ENCODE results near the gene BLACAT1. TPM values are rescaled to one million over a fixed set of nuclear protein-coding genes. Genes with fewer than 3 reads are reported as not detected.

The BLACAT1 gene
- total and polyA plus RNA-seq, 2 of the 8 experiments (the other 6 are each of a cell fraction or from before 2014, with no cell fraction given): 3.5 to 10.5 TPM

- TF ChIP-seq, protein P1, sequence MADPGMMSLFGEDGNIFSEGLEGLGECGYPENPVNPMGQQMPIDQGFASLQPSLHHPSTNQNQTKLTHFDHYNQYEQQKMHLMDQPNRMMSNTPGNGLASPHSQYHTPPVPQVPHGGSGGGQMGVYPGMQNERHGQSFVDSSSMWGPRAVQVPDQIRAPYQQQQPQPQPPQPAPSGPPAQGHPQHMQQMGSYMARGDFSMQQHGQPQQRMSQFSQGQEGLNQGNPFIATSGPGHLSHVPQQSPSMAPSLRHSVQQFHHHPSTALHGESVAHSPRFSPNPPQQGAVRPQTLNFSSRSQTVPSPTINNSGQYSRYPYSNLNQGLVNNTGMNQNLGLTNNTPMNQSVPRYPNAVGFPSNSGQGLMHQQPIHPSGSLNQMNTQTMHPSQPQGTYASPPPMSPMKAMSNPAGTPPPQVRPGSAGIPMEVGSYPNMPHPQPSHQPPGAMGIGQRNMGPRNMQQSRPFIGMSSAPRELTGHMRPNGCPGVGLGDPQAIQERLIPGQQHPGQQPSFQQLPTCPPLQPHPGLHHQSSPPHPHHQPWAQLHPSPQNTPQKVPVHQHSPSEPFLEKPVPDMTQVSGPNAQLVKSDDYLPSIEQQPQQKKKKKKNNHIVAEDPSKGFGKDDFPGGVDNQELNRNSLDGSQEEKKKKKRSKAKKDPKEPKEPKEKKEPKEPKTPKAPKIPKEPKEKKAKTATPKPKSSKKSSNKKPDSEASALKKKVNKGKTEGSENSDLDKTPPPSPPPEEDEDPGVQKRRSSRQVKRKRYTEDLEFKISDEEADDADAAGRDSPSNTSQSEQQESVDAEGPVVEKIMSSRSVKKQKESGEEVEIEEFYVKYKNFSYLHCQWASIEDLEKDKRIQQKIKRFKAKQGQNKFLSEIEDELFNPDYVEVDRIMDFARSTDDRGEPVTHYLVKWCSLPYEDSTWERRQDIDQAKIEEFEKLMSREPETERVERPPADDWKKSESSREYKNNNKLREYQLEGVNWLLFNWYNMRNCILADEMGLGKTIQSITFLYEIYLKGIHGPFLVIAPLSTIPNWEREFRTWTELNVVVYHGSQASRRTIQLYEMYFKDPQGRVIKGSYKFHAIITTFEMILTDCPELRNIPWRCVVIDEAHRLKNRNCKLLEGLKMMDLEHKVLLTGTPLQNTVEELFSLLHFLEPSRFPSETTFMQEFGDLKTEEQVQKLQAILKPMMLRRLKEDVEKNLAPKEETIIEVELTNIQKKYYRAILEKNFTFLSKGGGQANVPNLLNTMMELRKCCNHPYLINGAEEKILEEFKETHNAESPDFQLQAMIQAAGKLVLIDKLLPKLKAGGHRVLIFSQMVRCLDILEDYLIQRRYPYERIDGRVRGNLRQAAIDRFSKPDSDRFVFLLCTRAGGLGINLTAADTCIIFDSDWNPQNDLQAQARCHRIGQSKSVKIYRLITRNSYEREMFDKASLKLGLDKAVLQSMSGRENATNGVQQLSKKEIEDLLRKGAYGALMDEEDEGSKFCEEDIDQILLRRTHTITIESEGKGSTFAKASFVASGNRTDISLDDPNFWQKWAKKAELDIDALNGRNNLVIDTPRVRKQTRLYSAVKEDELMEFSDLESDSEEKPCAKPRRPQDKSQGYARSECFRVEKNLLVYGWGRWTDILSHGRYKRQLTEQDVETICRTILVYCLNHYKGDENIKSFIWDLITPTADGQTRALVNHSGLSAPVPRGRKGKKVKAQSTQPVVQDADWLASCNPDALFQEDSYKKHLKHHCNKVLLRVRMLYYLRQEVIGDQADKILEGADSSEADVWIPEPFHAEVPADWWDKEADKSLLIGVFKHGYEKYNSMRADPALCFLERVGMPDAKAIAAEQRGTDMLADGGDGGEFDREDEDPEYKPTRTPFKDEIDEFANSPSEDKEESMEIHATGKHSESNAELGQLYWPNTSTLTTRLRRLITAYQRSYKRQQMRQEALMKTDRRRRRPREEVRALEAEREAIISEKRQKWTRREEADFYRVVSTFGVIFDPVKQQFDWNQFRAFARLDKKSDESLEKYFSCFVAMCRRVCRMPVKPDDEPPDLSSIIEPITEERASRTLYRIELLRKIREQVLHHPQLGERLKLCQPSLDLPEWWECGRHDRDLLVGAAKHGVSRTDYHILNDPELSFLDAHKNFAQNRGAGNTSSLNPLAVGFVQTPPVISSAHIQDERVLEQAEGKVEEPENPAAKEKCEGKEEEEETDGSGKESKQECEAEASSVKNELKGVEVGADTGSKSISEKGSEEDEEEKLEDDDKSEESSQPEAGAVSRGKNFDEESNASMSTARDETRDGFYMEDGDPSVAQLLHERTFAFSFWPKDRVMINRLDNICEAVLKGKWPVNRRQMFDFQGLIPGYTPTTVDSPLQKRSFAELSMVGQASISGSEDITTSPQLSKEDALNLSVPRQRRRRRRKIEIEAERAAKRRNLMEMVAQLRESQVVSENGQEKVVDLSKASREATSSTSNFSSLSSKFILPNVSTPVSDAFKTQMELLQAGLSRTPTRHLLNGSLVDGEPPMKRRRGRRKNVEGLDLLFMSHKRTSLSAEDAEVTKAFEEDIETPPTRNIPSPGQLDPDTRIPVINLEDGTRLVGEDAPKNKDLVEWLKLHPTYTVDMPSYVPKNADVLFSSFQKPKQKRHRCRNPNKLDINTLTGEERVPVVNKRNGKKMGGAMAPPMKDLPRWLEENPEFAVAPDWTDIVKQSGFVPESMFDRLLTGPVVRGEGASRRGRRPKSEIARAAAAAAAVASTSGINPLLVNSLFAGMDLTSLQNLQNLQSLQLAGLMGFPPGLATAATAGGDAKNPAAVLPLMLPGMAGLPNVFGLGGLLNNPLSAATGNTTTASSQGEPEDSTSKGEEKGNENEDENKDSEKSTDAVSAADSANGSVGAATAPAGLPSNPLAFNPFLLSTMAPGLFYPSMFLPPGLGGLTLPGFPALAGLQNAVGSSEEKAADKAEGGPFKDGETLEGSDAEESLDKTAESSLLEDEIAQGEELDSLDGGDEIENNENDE (IDR thresholded peaks at IDR 0.05; ENCODE audit: insufficient replicate concordance, low read length): peak; percentile 33
- TF ChIP-seq KDM1A (IDR thresholded peaks at IDR 0.05; ENCODE audit: borderline replicate concordance, low read length): no peak
- TF ChIP-seq CTBP2 (IDR thresholded peaks at IDR 0.05; ENCODE audit: borderline replicate concordance, insufficient read depth, insufficient read length, low read length): no peak
- TF ChIP-seq E2F6 (IDR thresholded peaks at IDR 0.05): no peak
- TF ChIP-seq KDM4A (IDR thresholded peaks at IDR 0.05; ENCODE audit: low read depth, low read length, severe bottlenecking): no peak
- no peak for TF ChIP-seq NRF1 (IDR thresholded peaks at IDR 0.05; ENCODE audit: low read depth, low read length)
Measured at GRCh38 chr1:205448540-205449253, 7.1 kb downstream of the BLACAT1 start (continued).
